Left lung (tissue), 10 donors: ENCODE measurements around the gene TTC9. TPM values are rescaled to one million over a fixed set of nuclear protein-coding genes. Genes with fewer than 3 reads are reported as not detected.
A peak's percentile ranks its signal among the peaks of the same experiment; 100 is the strongest.

Experiments
- ATAC-seq: fragments of 200-7000 bp; cut with Tn5 transposase; one replicate; pipeline ENCODE4 v1.9.1; 2020; ENCODE audit warnings: moderate library complexity
- DNase-seq, 4 donors: peaks; one replicate each; pipeline ENCODE4 v3.0.0-alpha.2; 2013 to 2020
- H3K27ac ChIP-seq, 2 donors: fragments of 200-600 bp; sonication (generic) in 1 of 2; one replicate each; pipeline versions ENCODE4 v1.5.0 to v1.8.0; 2020 to 2021
- H3K27me3 ChIP-seq, 2 donors: fragments of 200-600 bp; sonication (generic) in 1 of 2; one replicate each; pipeline versions ENCODE4 v1.5.0 to v1.8.0; 2020 to 2021
- H3K36me3 ChIP-seq, 2 donors: fragments of 200-600 bp; sonication (generic) in 1 of 2; one replicate each; pipeline versions ENCODE4 v1.5.0 to v1.8.0; 2020 to 2021
- H3K4me1 ChIP-seq, 2 donors: fragments of 200-600 bp; one replicate each; pipeline ENCODE4 v1.8.0; 2021
- H3K4me3 ChIP-seq, 2 donors: fragments of 200-600 bp; sonication (generic) in 1 of 2; one replicate each; pipeline versions ENCODE4 v1.5.0 to v1.8.0; 2020 to 2021; ENCODE audit warnings: mild to moderate bottlenecking in 1 of 2
- H3K9me3 ChIP-seq, 2 donors: fragments of 200-600 bp; sonication (generic) in 1 of 2; one replicate each; pipeline versions ENCODE4 v1.5.0 to v1.8.0; 2020 to 2021
- CTCF ChIP-seq, 2 donors: fragments of 200-600 bp; sonication (generic) in 1 of 2; IDR thresholded peaks; one replicate each; pipeline versions ENCODE4 v1.5.0 to v1.8.0; 2021; ENCODE audit warnings: antibody characterized with exemption in 2 of 2
- intact Hi-C, 2 donors: fragments of 100-400 bp; cut with DNase I; formaldehyde crosslinking; loops; one replicate each; pipeline versions ENCODE4 v1.11.2 to v1.14.2; 2022
- polyA plus RNA-seq, 6 donors: library from polyadenylated mRNA; unstranded; fragments of 120-200 nt; gene quantifications; one replicate each; pipeline ENCODE4 v1.2.1, GENCODE V29; 2013; ENCODE audit not compliant: insufficient read length in 6 of 6
- total RNA-seq, 2 donors: library from RNA; stranded (reverse); fragmentation: NEBNext Ultra II Directional; extraction: Animal tissue kit (Norgen Biotek cat#: 25700); gene quantifications; one replicate each; pipeline ENCODE4 v1.2.1, GENCODE V29; 2021
- donor health status: DM: no; HTN: yes; CAD: no.
- donor health status: DM: no; HTN: no; CAD: no.

TTC9 gene
- total and polyA plus RNA-seq, 8 donors = 4.8 to 10.4 (median 9.4) TPM

GRCh38 chr14:70655110-70655826 is 13.6 kb downstream of the TTC9 start:
- no peak overlapping the region for H3K4me3 ChIP-seq
- no peaks in the 10 kb centered on the region for H3K9me3 ChIP-seq
- H3K36me3 ChIP-seq = no peaks in the 10 kb centered on the region
- peak in 1 of 4 donors; percentile 26 for DNase-seq
- intact Hi-C loops = no loop called here
- H3K4me1 ChIP-seq = peaks cover 0 to 20% of the 10 kb centered on the region in 2 donors
- H3K27me3 ChIP-seq = no peaks in the 10 kb centered on the region
- H3K27ac ChIP-seq = peak overlapping the region in 1 of 2 donors; percentile 46
- TF ChIP-seq CTCF (IDR thresholded peaks at IDR 0.05) = no peak
- peak; percentile 49 for ATAC-seq

- H3K4me1 ChIP-seq = peaks cover 0 to 25% of the 10 kb centered on the region in 2 donors
- no peaks in the 10 kb centered on the region for H3K36me3 ChIP-seq
- no peaks in the 10 kb centered on the region for H3K27me3 ChIP-seq
- intact Hi-C loops = no loop called here
- H3K9me3 ChIP-seq = no peaks in the 10 kb centered on the region
- DNase-seq (no peak), ATAC-seq (no peak)
- no peak overlapping the region for H3K27ac ChIP-seq
- no peak for TF ChIP-seq CTCF (IDR thresholded peaks at IDR 0.05)
- no peak overlapping the region for H3K4me3 ChIP-seq
These were observed 17.2 kb downstream of the TTC9 start for GRCh38 chr14:70658899-70659298.

GRCh38 chr14:70660967-70661893 is 19.5 kb downstream of the TTC9 start:
- DNase-seq = peak in 1 of 4 donors; percentile 42
- H3K4me1 ChIP-seq = peaks cover 0 to 10% of the 10 kb centered on the region in 2 donors
- H3K36me3 ChIP-seq = no peaks in the 10 kb centered on the region
- intact Hi-C loops = no loop called here
- ATAC-seq = no peak
- no peak overlapping the region for H3K4me3 ChIP-seq
- no peaks in the 10 kb centered on the region for H3K9me3 ChIP-seq
- no peak for TF ChIP-seq CTCF (IDR thresholded peaks at IDR 0.05)
- H3K27me3 ChIP-seq = no peaks in the 10 kb centered on the region
- H3K27ac ChIP-seq = no peak overlapping the region

- no peaks in the 10 kb centered on the region for H3K36me3 ChIP-seq
- no peaks in the 10 kb centered on the region for H3K9me3 ChIP-seq
- H3K4me1 ChIP-seq = peaks cover 0 to 10% of the 10 kb centered on the region in 2 donors
- H3K27me3 ChIP-seq = no peaks in the 10 kb centered on the region
- H3K27ac ChIP-seq = no peak overlapping the region
- ATAC-seq (no peak), DNase-seq (no peak)
- no peak overlapping the region for H3K4me3 ChIP-seq
- no peak for TF ChIP-seq CTCF (IDR thresholded peaks at IDR 0.05)
- intact Hi-C loops = no loop called here
These were observed 20.4 kb downstream of the TTC9 start for GRCh38 chr14:70662080-70662479.

GRCh38 chr14:70662816-70663215 is 21.1 kb downstream of the TTC9 start:
- intact Hi-C loops = no loop called here
- DNase-seq (no peak), ATAC-seq (no peak)
- Histone ChIP-seq H3K4me1 (peaks cover 0 to 10% of the 10 kb centered on the region in 2 donors), H3K9me3 (no peaks in the 10 kb centered on the region), H3K36me3 (no peaks in the 10 kb centered on the region), H3K27me3 (no peaks in the 10 kb centered on the region), H3K27ac (no peak overlapping the region), H3K4me3 (no peak overlapping the region)
- TF ChIP-seq CTCF (IDR thresholded peaks at IDR 0.05) = no peak
